HepG2 (cell line): ENCODE data around the gene DUS2. TPM values are rescaled to one million over a fixed set of nuclear protein-coding genes. Genes with fewer than 3 reads are reported as not detected.

Source experiments
- AGO2 ChIP-seq: fragments of 200-400 bp; formaldehyde crosslinking; optimal IDR thresholded peaks from 2 replicates; pipeline ENCODE3; 2017; ENCODE audit warnings: mild to moderate bottlenecking, low read depth, low read length, moderate library complexity
- BCLAF1 ChIP-seq: fragments of 450-650 bp; IDR thresholded peaks from 2 replicates; pipeline ENCODE4 v1.6.1; 2017; ENCODE audit warnings: mild to moderate bottlenecking
- CBX2 ChIP-seq, 2 experiments: fragments of 200-600 bp in 1 of 2; sonication (generic); formaldehyde crosslinking in 1 of 2; IDR thresholded peaks; 2 replicates each; pipeline versions ENCODE4 v1.7.0 to v1.8.1; 2018 to 2022; ENCODE audit warnings: low read depth in 2 of 2, low read length in 1 of 2, mild to moderate bottlenecking in 1 of 2, missing genetic modification reagents in 1 of 2
- CREB1 ChIP-seq, 2 experiments: fragments of 450-650 bp in 1 of 2; IDR thresholded peaks; 2 replicates each; pipeline ENCODE4 v1.6.1; 2016 to 2017; ENCODE audit warnings: control low read depth in 1 of 2, mild to moderate bottlenecking in 1 of 2, missing compliant biosample characterization in 1 of 2, missing genetic modification characterization in 1 of 2
- DRAP1 ChIP-seq: IDR thresholded peaks from 2 replicates; pipeline ENCODE4 v1.6.1; 2016; ENCODE audit warnings: missing genetic modification reagents, missing compliant biosample characterization
- MED8 ChIP-seq: sonication (generic); formaldehyde crosslinking; IDR thresholded peaks from 2 replicates; pipeline ENCODE4 v1.8.1; 2023; ENCODE audit warnings: mild to moderate bottlenecking, missing genetic modification reagents; ENCODE audit not compliant: insufficient replicate concordance
- NR2F6 ChIP-seq, 2 experiments: IDR thresholded peaks; 2 replicates each; pipeline ENCODE4 v1.6.1; 2016; ENCODE audit warnings: antibody characterized with exemption in 1 of 2, mild to moderate bottlenecking in 1 of 2
- SNAI1 ChIP-seq: sonication (generic); formaldehyde crosslinking; IDR thresholded peaks from 2 replicates; pipeline ENCODE4 v1.5.0; 2020; ENCODE audit warnings: mild to moderate bottlenecking, missing genetic modification reagents, borderline replicate concordance
- THAP7 ChIP-seq: sonication (generic); formaldehyde crosslinking; IDR thresholded peaks from 2 replicates; pipeline ENCODE4 v1.8.1; 2023; ENCODE audit warnings: mild to moderate bottlenecking, missing genetic modification reagents
- TSC22D2 ChIP-seq: sonication (generic); formaldehyde crosslinking; IDR thresholded peaks from 2 replicates; pipeline ENCODE4 v1.5.1; 2020; ENCODE audit warnings: missing genetic modification reagents, mild to moderate bottlenecking, borderline replicate concordance
- ZBTB25 ChIP-seq: IDR thresholded peaks from 2 replicates; pipeline ENCODE4 v1.6.1; 2018; ENCODE audit warnings: missing genetic modification reagents
- ZBTB38 ChIP-seq: sonication (generic); formaldehyde crosslinking; IDR thresholded peaks from 2 replicates; pipeline ENCODE4 v1.5.1; 2020; ENCODE audit warnings: mild to moderate bottlenecking, missing genetic modification reagents
- ZFP37 ChIP-seq: sonication (generic); formaldehyde crosslinking; IDR thresholded peaks from 2 replicates; pipeline ENCODE4 v1.4.0; 2020; ENCODE audit warnings: missing genetic modification reagents, borderline replicate concordance
- ZFX ChIP-seq: sonication (generic); formaldehyde crosslinking; IDR thresholded peaks from 2 replicates; pipeline ENCODE4 v1.4.0; 2020; ENCODE audit warnings: mild to moderate bottlenecking, low read depth, missing genetic modification reagents, moderate library complexity
- ZNF124 ChIP-seq: sonication (generic); formaldehyde crosslinking; IDR thresholded peaks from 2 replicates; pipeline ENCODE4 v1.4.0; 2020; ENCODE audit warnings: missing genetic modification reagents
- ZNF274 ChIP-seq: sonication (generic); formaldehyde crosslinking; IDR thresholded peaks from 2 replicates; pipeline ENCODE4 v1.5.1; 2020; ENCODE audit warnings: mild to moderate bottlenecking, missing genetic modification reagents
- ZNF326 ChIP-seq: sonication (generic); formaldehyde crosslinking; IDR thresholded peaks from 2 replicates; pipeline ENCODE4 v1.4.0; 2020; ENCODE audit warnings: missing genetic modification reagents, borderline replicate concordance
- ZNF337 ChIP-seq: sonication (generic); formaldehyde crosslinking; IDR thresholded peaks from 2 replicates; pipeline ENCODE4 v1.5.1; 2020; ENCODE audit warnings: missing genetic modification reagents, low read depth, mild to moderate bottlenecking, borderline replicate concordance
- ZNF549 ChIP-seq: sonication (generic); formaldehyde crosslinking; IDR thresholded peaks from 2 replicates; pipeline ENCODE4 v1.5.0; 2020; ENCODE audit warnings: missing genetic modification reagents
- ZNF672 ChIP-seq: sonication (generic); formaldehyde crosslinking; IDR thresholded peaks from 2 replicates; pipeline ENCODE4 v1.8.1; 2022; ENCODE audit warnings: missing genetic modification reagents
- ZNF777 ChIP-seq: sonication (generic); formaldehyde crosslinking; IDR thresholded peaks from 2 replicates; pipeline ENCODE4 v1.4.0; 2020; ENCODE audit warnings: missing genetic modification reagents
- polyA plus RNA-seq, 8 experiments: library from polyadenylated mRNA; depleted of rRNA in 3 of 8; stranded (reverse) in 7 of 8; unstranded in 1 of 8; fragments of >200 nt; fragmentation: Illumina TruSeq in 4 of 8; extraction: Trizol in 4 of 8; gene quantifications; 2 replicates each; pipeline versions ENCODE4 v1.2.1 to v1.2.3, GENCODE V29; 2011 to 2016; ENCODE audit warnings: low read depth in 4 of 8, missing spikeins in 1 of 8, mixed read lengths in 1 of 8; ENCODE audit not compliant: insufficient read depth in 1 of 8
- total RNA-seq, 5 experiments: library from RNA; depleted of rRNA; stranded (reverse); fragments of >200 nt; fragmentation: Illumina TruSeq; extraction: Trizol; gene quantifications; 2 replicates each; pipeline ENCODE4 v1.2.3, GENCODE V29; 2016; ENCODE audit warnings: low read depth in 1 of 5
- TF ChIP-seq, protein P1 (sequence below): IDR thresholded peaks from 2 replicates; pipeline ENCODE4 v1.6.1; 2016; ENCODE audit warnings: low read depth

Gene DUS2
- total and polyA plus RNA-seq, 2 of the 13 experiments (the other 11 are each of a cell fraction or from before 2014, with no cell fraction given): 17.8 to 25.1 TPM

DNA sequence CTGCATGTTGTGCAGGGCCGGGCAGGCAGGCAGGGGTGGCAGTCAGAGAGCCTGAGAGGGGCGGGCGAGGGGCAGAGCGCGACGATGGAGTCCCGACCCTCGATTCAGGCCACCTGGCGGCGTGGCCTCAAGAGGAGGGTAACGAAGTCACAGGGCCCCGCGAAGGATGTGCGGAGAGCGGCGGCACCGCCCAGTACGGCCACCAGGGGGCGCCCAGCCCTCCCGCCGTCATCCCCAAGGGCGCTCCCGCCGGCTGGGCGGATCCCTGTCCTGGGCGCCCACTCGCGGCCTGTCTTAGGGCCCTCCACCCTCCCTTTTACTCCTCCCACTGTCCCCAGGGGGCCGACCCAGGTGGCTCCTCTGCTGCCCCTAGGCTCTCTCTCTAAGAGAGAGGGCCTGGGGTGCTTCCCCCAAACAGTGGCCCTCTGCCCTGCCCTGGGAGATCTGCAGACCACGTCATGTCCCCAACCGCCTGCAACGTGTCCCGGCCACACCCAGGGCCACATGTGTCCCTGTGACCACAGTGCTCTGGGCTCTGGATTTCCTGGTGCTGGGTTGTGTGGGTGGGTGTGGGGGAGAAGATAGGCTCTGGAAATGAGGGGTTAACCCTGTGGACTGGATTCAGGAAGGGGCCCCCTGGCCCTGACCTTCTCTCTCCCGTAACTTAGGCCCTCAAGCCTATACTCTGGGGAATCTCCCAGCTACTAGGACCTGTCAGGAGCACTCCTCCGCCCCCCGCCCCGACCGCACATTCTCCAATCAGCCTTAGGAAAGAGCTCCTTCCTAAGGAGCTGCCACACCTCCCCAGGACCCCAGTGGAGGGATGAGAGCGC is 29.7 kb upstream of the DUS2 start (continued):
- no peak for TF ChIP-seq ZNF326
- peak; percentile 34 for TF ChIP-seq AGO2
- TF ChIP-seq ZBTB38 (CRISPR knock-in tag): peak; percentile 83
- peak; percentile 88 for TF ChIP-seq ZBTB25 (CRISPR knock-in tag)
- no peak for TF ChIP-seq CBX2 (IDR thresholded peaks at IDR 0.05; ENCODE audit: low read depth, low read length)
- TF ChIP-seq CBX2 (CRISPR knock-in tag; IDR thresholded peaks at IDR 0.05; ENCODE audit: low read depth): no peak
- TF ChIP-seq, protein P1, sequence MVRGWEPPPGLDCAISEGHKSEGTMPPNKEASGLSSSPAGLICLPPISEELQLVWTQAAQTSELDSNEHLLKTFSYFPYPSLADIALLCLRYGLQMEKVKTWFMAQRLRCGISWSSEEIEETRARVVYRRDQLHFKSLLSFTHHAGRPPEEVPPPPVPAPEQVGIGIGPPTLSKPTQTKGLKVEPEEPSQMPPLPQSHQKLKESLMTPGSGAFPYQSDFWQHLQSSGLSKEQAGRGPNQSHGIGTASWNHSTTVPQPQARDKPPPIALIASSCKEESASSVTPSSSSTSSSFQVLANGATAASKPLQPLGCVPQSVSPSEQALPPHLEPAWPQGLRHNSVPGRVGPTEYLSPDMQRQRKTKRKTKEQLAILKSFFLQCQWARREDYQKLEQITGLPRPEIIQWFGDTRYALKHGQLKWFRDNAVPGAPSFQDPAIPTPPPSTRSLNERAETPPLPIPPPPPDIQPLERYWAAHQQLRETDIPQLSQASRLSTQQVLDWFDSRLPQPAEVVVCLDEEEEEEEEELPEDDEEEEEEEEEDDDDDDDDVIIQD (CRISPR knock-in tag): peak; percentile 49; the same call in 1 of the 2 replicates
- no peak for TF ChIP-seq DRAP1
- TF ChIP-seq MED8: no peak
- TF ChIP-seq ZNF337: no peak; the same call in 1 of the 2 replicates
- peak; percentile 64; the same call in 1 of the 2 replicates for TF ChIP-seq SNAI1 (CRISPR knock-in tag)
- no peak for TF ChIP-seq ZNF124 (CRISPR knock-in tag)
- TF ChIP-seq CREB1 (IDR thresholded peaks at IDR 0.05): peak; percentile 59
- no peak; the same call in none of the 2 replicates for TF ChIP-seq CREB1 (CRISPR knock-in tag; IDR thresholded peaks at IDR 0.05)
- peak; percentile 51; the same call in 1 of the 2 replicates for TF ChIP-seq ZNF777 (CRISPR knock-in tag)
- peak; percentile 57; the same call in 1 of the 2 replicates for TF ChIP-seq TSC22D2 (CRISPR knock-in tag)
- TF ChIP-seq BCLAF1: no peak
- TF ChIP-seq ZNF672 (CRISPR knock-in tag): 0 out of 2 replicates have a peak, but pooled peaks have one; percentile 15
- peak; percentile 92 for TF ChIP-seq ZFX (CRISPR knock-in tag)
- no peak for TF ChIP-seq ZNF549
- TF ChIP-seq ZFP37: no peak
- TF ChIP-seq THAP7 (CRISPR knock-in tag): peak; percentile 18; the same call in 1 of the 2 replicates
- TF ChIP-seq NR2F6 (IDR thresholded peaks at IDR 0.05): no peak
- peak; percentile 31; the same call in 1 of the 2 replicates for TF ChIP-seq NR2F6 (CRISPR knock-in tag; IDR thresholded peaks at IDR 0.05)
- peak; percentile 89; the same call in 1 of the 2 replicates for TF ChIP-seq ZNF274 (CRISPR knock-in tag)
